Measurements from ENCODE around the gene ARHGEF9.

GRCh38 chrX:63664741-63665140 is 120.3 kb downstream of the ARHGEF9 start:
- TF ChIP-seq MAX (IDR thresholded peaks at IDR 0.05) (no peak), CTCF (IDR thresholded peaks at IDR 0.05) (no peak), PHF8 (IDR thresholded peaks at IDR 0.05; ENCODE audit: borderline replicate concordance, low read depth) (no peak), JUNB (IDR thresholded peaks at IDR 0.05) (no peak), REST (IDR thresholded peaks at IDR 0.05) (no peak), EP300 (IDR thresholded peaks at IDR 0.05) (no peak), RNF2 (IDR thresholded peaks at IDR 0.05; ENCODE audit: borderline replicate concordance, low read depth) (no peak)
